Measurements from ENCODE around the gene GNRH2. TPM values are rescaled to one million over a fixed set of nuclear protein-coding genes. Genes with fewer than 3 reads are reported as not detected.
A peak's percentile ranks its signal among the peaks of the same experiment; 100 is the strongest.
"Not testable (repeated sequence)": the region's sequence is repeated elsewhere in the genome, so short reads cannot be mapped to it uniquely, and the experiment has no call there.

Gene GNRH2
- total RNA-seq, 2 experiments from 2014 or later = not detected

- Mint-ChIP-seq H3K36me3 (ENCODE audit: low read depth) (no peaks in the 10 kb centered on the region), H3K4me3 (no peak overlapping the region), H3K9me3 (no peaks in the 10 kb centered on the region), H3K27me3 (ENCODE audit: low read depth) (no peaks in the 10 kb centered on the region), H3K4me1 (ENCODE audit: low read depth) (peaks cover 19% of the 10 kb centered on the region), H3K27ac (no peak overlapping the region)
- CTCF ChIA-PET = interaction anchor here (0.6 to 3.1 kb wide), 9 partner anchors 16 to 340 kb away, joined by 3 to 28 read pairs (median 5); no protein-coding TSS in a partner anchor
- peak; percentile 62 for DNase-seq
- intact Hi-C loops (cut with micrococcal nuclease) = loop anchor here (1.0 kb wide), 1 partner anchor 46 kb away; no protein-coding TSS in a partner anchor
Measured at GRCh38 chr20:3068986-3069900, 25.8 kb downstream of the GNRH2 start.

GRCh38 chr20:3070725-3071124, 27.3 kb downstream of the GNRH2 start:
- no peak for DNase-seq
- Mint-ChIP-seq H3K27me3 (ENCODE audit: low read depth) (no peaks in the 10 kb centered on the region), H3K9me3 (no peaks in the 10 kb centered on the region), H3K4me3 (peak overlapping the region; percentile 62), H3K36me3 (ENCODE audit: low read depth) (no peaks in the 10 kb centered on the region), H3K27ac (no peak overlapping the region), H3K4me1 (ENCODE audit: low read depth) (peaks cover 19% of the 10 kb centered on the region)
- intact Hi-C loops (cut with micrococcal nuclease) = loop anchor here (5.0 kb wide), 1 partner anchor 132 kb away; the partner anchor contains the start of gene DDRGK1
- CTCF ChIA-PET = interaction anchor here (3.1 kb wide), 2 partner anchors 18 to 45 kb away, joined by 24 to 28 read pairs; no protein-coding TSS in a partner anchor

GRCh38 chr20:3071266-3071609, 27.8 kb downstream of the GNRH2 start:
- no peaks in the 10 kb centered on the region for H3K27me3 Mint-ChIP-seq (ENCODE audit: low read depth)
- no peaks in the 10 kb centered on the region for H3K9me3 Mint-ChIP-seq
- DNase-seq = no peak
- intact Hi-C loops (cut with micrococcal nuclease) = loop anchor here (5.0 kb wide), 1 partner anchor 131 kb away; the partner anchor contains the start of gene DDRGK1
- peaks cover 19% of the 10 kb centered on the region for H3K4me1 Mint-ChIP-seq (ENCODE audit: low read depth)
- CTCF ChIA-PET = no interaction called here
- H3K27ac Mint-ChIP-seq = no peak overlapping the region
- peak overlapping the region; percentile 77 for H3K4me3 Mint-ChIP-seq
- H3K36me3 Mint-ChIP-seq (ENCODE audit: low read depth) = no peaks in the 10 kb centered on the region

GRCh38 chr20:3071610-3072529, 28.4 kb downstream of the GNRH2 start, which contains the start of gene OXT:
OXT (plus strand) TSS chr20:3071620; CDS start chr20:3071656, 36 bp downstream.
- CTCF ChIA-PET = interaction anchor here (1.4 to 1.5 kb wide), 2 partner anchors 8 to 19 kb away, joined by 3 to 13 read pairs; no protein-coding TSS in a partner anchor
- DNase-seq = peak; percentile 77
- intact Hi-C loops (cut with micrococcal nuclease) = loop anchor here (5.0 kb wide), 1 partner anchor 130 kb away; the partner anchor contains the start of gene DDRGK1
- H3K9me3 Mint-ChIP-seq = no peaks in the 10 kb centered on the region
- peaks cover 22% of the 10 kb centered on the region for H3K4me1 Mint-ChIP-seq (ENCODE audit: low read depth)
- H3K27me3 Mint-ChIP-seq (ENCODE audit: low read depth) = no peaks in the 10 kb centered on the region
- H3K4me3 Mint-ChIP-seq = peak within 1 kb of the TSS; percentile 77
- no peaks in the 10 kb centered on the region for H3K36me3 Mint-ChIP-seq (ENCODE audit: low read depth)
- peak within 1 kb of the TSS; percentile 53 for H3K27ac Mint-ChIP-seq

- no peaks in the 10 kb centered on the region for H3K27me3 Mint-ChIP-seq (ENCODE audit: low read depth)
- peaks cover 27% of the 10 kb centered on the region for H3K4me1 Mint-ChIP-seq (ENCODE audit: low read depth)
- CTCF ChIA-PET = interaction anchor here (1.4 to 1.5 kb wide), 2 partner anchors 8 to 20 kb away, joined by 3 to 13 read pairs; no protein-coding TSS in a partner anchor
- H3K36me3 Mint-ChIP-seq (ENCODE audit: low read depth) = no peaks in the 10 kb centered on the region
- H3K27ac Mint-ChIP-seq = peak overlapping the region; percentile 53
- peak overlapping the region; percentile 77 for H3K4me3 Mint-ChIP-seq
- no peaks in the 10 kb centered on the region for H3K9me3 Mint-ChIP-seq
- intact Hi-C loops (cut with micrococcal nuclease) = loop anchor here (5.0 kb wide), 1 partner anchor 130 kb away; the partner anchor contains the start of gene DDRGK1
- DNase-seq = no peak
Measured at GRCh38 chr20:3072530-3073250, 29.3 kb downstream of the GNRH2 start.

- peaks cover 31% of the 10 kb centered on the region for H3K4me1 Mint-ChIP-seq (ENCODE audit: low read depth)
- intact Hi-C loops (cut with micrococcal nuclease) = loop anchor here (5.0 kb wide), 1 partner anchor 129 kb away; the partner anchor contains the start of gene DDRGK1
- peak; percentile 33 for DNase-seq
- not testable (repeated sequence) for H3K4me3 Mint-ChIP-seq; H3K36me3 Mint-ChIP-seq (ENCODE audit: low read depth); H3K9me3 Mint-ChIP-seq; H3K27me3 Mint-ChIP-seq (ENCODE audit: low read depth); H3K27ac Mint-ChIP-seq
- CTCF ChIA-PET = interaction anchor here (1.4 to 1.5 kb wide), 2 partner anchors 9 to 20 kb away, joined by 3 to 13 read pairs; no protein-coding TSS in a partner anchor
Measured at GRCh38 chr20:3073251-3073643, 29.8 kb downstream of the GNRH2 start.

GRCh38 chr20:3074812-3075211, 31.4 kb downstream of the GNRH2 start:
- DNase-seq = no peak
- Mint-ChIP-seq H3K4me1 (ENCODE audit: low read depth) (peaks cover 31% of the 10 kb centered on the region), H3K27me3 (ENCODE audit: low read depth) (no peaks in the 10 kb centered on the region), H3K36me3 (ENCODE audit: low read depth) (no peaks in the 10 kb centered on the region), H3K27ac (no peak overlapping the region), H3K9me3 (no peaks in the 10 kb centered on the region), H3K4me3 (no peak overlapping the region)
- CTCF ChIA-PET = interaction anchor here (0.6 to 1.6 kb wide), 2 partner anchors 21 to 59 kb away, joined by 3 read pairs; no protein-coding TSS in a partner anchor
- intact Hi-C loops (cut with micrococcal nuclease) = loop anchor here (5.0 kb wide), 2 partner anchors 82 to 127 kb away; partner anchors contain the start of genes DDRGK1, FASTKD5 and UBOX5

GRCh38 chr20:3075315-3075714, 31.9 kb downstream of the GNRH2 start:
- not testable (repeated sequence) for H3K36me3 Mint-ChIP-seq (ENCODE audit: low read depth); H3K9me3 Mint-ChIP-seq; H3K27me3 Mint-ChIP-seq (ENCODE audit: low read depth); H3K4me3 Mint-ChIP-seq; DNase-seq; H3K27ac Mint-ChIP-seq
- CTCF ChIA-PET = interaction anchor here (0.6 to 1.6 kb wide), 3 partner anchors 17 to 209 kb away, joined by 3 to 4 read pairs (median 3); no protein-coding TSS in a partner anchor
- intact Hi-C loops (cut with micrococcal nuclease) = loop anchor here (5.0 kb wide), 1 partner anchor 82 kb away; the partner anchor contains the start of genes FASTKD5 and UBOX5
- peaks cover 31% of the 10 kb centered on the region for H3K4me1 Mint-ChIP-seq (ENCODE audit: low read depth)

- CTCF ChIA-PET = interaction anchor here (0.6 to 1.5 kb wide), 10 partner anchors 8 to 250 kb away, joined by 3 to 17 read pairs (median 3); no protein-coding TSS in a partner anchor
- H3K4me3 Mint-ChIP-seq = peak overlapping the region; percentile 50
- H3K4me1 Mint-ChIP-seq (ENCODE audit: low read depth) = peaks cover 26% of the 10 kb centered on the region
- intact Hi-C loops (cut with micrococcal nuclease) = loop anchor here (1.0 to 5.0 kb wide), 2 partner anchors 23 to 80 kb away; partner anchors contain the start of genes FASTKD5 and UBOX5
- H3K27me3 Mint-ChIP-seq (ENCODE audit: low read depth) = peaks cover 17% of the 10 kb centered on the region
- no peak overlapping the region for H3K27ac Mint-ChIP-seq
- no peaks in the 10 kb centered on the region for H3K36me3 Mint-ChIP-seq (ENCODE audit: low read depth)
- no peaks in the 10 kb centered on the region for H3K9me3 Mint-ChIP-seq
- peak; percentile 49 for DNase-seq
Measured at GRCh38 chr20:3077618-3078134, 34.3 kb downstream of the GNRH2 start.

- no peak overlapping the region for H3K4me3 Mint-ChIP-seq
- peaks cover 18% of the 10 kb centered on the region for H3K4me1 Mint-ChIP-seq (ENCODE audit: low read depth)
- CTCF ChIA-PET = no interaction called here
- no peaks in the 10 kb centered on the region for H3K36me3 Mint-ChIP-seq (ENCODE audit: low read depth)
- peaks cover 30% of the 10 kb centered on the region for H3K27me3 Mint-ChIP-seq (ENCODE audit: low read depth)
- no peaks in the 10 kb centered on the region for H3K9me3 Mint-ChIP-seq
- H3K27ac Mint-ChIP-seq = no peak overlapping the region
- intact Hi-C loops (cut with micrococcal nuclease) = no loop called here
- DNase-seq = no peak
Measured at GRCh38 chr20:3080939-3081388, 37.5 kb downstream of the GNRH2 start.

GRCh38 chr20:3081641-3082040, 38.2 kb downstream of the GNRH2 start:
- Mint-ChIP-seq H3K36me3 (ENCODE audit: low read depth) (no peaks in the 10 kb centered on the region), H3K4me1 (ENCODE audit: low read depth) (peaks cover 18% of the 10 kb centered on the region), H3K9me3 (no peaks in the 10 kb centered on the region), H3K27ac (no peak overlapping the region), H3K27me3 (ENCODE audit: low read depth) (peaks cover 30% of the 10 kb centered on the region), H3K4me3 (no peak overlapping the region)
- DNase-seq = no peak
- intact Hi-C loops (cut with micrococcal nuclease) = no loop called here
- CTCF ChIA-PET = no interaction called here

Measured in activated naive CD4-positive, alpha-beta T cell treated with anti-CD3 and anti-CD28 coated beads for 36 hours (primary cell).